NCI-H82 (cell line): ENCODE results near the gene MBL2.

Experiments
- DNase-seq: peaks from one replicate; lab custom pipeline; 2025; lab: John Stamatoyannopoulos, UW

The MBL2 gene

DNA sequence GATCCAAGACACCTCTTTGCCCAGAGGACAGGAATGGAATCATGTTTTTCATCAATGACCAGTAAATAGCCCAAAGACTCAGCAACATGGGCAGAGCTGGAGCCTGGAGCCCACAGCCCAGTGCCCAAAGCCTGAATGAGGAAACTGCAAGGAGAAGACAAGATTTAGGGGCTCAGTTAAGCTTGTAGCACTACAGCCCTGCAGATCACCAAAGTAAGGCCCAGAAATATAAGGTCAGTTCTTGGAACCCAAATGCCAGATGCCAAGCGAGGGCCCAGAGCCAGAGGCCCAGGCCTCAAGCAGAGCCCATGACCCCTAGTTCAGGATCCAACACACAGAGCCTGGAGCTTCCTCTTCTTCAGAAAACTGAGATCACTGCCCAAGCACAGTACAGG, 32.4 kb downstream of the MBL2 start:
- DNase-seq: no peak

DNA sequence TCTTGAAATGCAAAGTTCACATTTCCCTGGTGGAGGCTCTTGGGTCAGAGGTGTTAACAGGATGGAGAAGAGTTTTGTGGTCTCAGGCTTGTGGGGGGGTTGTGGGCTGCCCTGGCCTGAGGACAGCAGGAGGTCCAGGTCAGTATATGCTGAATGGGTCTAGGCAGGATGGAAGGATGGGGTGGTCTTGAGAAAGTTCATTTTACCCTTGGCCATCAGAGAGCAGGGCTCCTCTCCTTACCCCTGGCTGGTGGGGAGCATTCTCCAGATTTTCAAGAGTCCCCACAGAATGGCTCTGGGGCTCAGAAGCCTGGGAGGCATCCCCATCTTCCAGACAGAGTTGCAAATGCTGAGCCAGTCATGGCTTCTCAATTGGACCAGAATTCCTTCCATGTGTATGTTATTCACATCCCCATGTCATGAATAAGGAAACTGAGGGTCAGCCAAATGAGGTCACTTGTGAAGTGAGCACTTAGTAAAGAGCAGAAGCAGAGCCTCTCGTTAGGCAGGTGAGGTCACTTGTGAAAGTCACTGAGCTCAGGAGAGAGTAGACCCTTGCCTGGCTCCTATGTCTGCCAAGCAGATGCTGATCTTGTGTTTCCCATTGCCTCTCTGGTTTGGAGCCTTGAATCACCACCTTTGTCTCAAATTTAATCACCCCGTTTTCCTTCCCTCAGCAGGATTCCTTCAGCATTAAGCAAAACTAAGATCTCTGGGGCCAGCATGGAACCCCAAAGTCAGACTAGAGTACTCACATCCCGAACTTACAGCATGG, 33.0 kb downstream of the MBL2 start:
- no peak for DNase-seq

DNA sequence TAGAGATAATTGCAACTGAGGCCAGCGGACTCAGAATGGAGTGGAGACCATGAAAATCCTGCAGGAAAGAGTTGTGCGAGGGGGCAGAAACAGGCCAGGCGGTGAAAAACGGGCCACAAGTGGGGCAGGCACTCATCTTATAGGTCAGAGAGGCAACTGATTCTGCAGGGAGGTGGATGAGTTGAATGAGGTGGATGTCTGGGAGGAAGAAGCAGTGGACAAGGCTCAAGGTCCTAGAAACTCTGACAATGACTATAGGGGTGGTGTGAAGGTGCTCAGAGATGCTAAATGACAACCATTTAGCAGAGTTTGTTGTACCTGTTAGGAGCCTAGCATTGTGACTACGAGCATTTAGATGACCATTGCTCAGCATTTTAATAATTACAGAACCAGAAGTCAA, 33.6 kb downstream of the MBL2 start:
- no peak for DNase-seq

DNA sequence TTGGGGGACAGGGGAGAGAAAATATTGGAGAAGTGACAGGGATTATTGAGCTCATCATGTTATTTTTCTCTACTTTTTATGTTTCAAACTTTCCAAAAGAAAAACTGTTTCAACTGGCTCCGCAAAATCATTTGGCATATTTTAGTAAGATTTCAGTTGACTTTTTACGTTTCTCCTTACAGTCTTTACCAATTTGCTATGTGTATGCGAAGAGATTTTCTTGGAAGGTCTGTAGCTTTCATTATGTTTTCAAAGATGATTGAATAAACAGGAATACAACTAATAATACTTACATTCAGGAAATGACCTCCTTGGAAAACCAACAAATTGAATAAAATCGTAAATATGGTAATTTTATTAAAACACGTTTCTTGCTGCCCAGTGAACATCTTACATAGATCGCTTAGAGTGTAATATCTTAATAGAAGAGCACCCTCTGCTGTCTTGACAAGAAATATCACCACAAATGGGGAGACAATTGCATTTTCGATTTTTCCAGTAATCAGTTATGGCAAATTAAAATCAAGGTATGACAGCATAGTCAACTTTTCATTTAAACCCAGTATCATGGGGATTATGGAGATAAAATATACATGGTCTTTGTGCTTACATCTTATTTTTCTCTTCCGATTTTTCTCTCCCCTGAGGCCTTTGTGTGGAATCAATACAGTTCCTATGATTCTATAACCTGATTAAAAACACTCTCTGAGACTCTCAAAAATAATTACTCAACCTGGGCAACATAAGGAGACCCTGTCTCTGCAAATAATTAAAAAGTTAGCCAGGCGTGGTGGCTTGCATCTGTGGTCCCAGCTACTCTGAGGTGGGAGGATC, 43.1 kb downstream of the MBL2 start:
- DNase-seq: peak; percentile 41

DNA sequence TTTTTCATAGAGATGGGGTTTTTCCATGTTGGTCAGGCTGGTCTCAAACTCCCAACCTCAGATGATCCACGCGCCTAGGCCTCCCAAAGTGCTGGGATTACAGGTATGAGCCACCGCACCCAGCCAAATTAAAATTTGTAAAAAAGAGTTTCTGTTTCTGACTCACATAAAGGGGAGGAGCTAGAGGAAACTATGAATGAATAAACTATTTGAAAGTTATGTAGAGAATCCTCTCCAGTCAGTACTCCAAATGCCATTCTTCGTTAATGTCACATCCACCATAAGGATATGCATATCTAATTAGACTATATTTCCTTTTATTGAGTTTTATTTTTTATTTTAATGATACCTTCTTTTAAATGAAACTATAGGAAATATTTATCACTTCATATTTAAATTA, 52.6 kb downstream of the MBL2 start:
- DNase-seq: no peak
